GOT3 (cell line): ENCODE data around the gene DHRS7B.

Source experiments
- DNase-seq: peaks from one replicate; lab custom pipeline; 2025; ENCODE audit warnings: mixed read lengths; lab: John Stamatoyannopoulos, UW

DHRS7B gene

GRCh38 chr17:21240369-21241055 lies 113.7 kb downstream of the DHRS7B start:
- no peak for DNase-seq
